HepG2 (cell line): Measurements from ENCODE around the gene P3H2. TPM values are rescaled to one million over a fixed set of nuclear protein-coding genes. Genes with fewer than 3 reads are reported as not detected.

Experiments
- ATAC-seq: fragments of 200-7000 bp; cut with Tn5 transposase; 3 replicates; pipeline ENCODE4 v1.9.1; 2020; ENCODE audit warnings: mild to moderate bottlenecking, moderate library complexity
- BruUV-seq: library from RNA; stranded (reverse); fragments of 400-500 nt; replicated peaks from 2 replicates; lab custom pipeline; 2021; lab: Mats Ljungman, UMichigan
- CTCF ChIA-PET: fragments of 300-600 bp; formaldehyde crosslinking; extraction: SDS; loops from one replicate; lab custom pipeline; 2021; ENCODE audit warnings: low total read pairs, inconsistent platforms, low intra/inter-chr PET ratio; lab: Yijun Ruan, JAX
- POLR2A ChIA-PET: fragments of 350-600 bp; sonication (Branson Sonifier 250); formaldehyde crosslinking; loops from one replicate; lab custom pipeline; 2020; ENCODE audit warnings: antibody characterized with exemption, inconsistent platforms; lab: Yijun Ruan, JAX
- DNase-seq: peaks from one replicate; pipeline ENCODE4 v3.0.0-alpha.2; 2015; ENCODE audit warnings: low spot score
- FAIRE-seq: peaks from 3 replicates; lab custom pipeline; 2011; peaks lifted over from hg19 to GRCh38; lab: Jason Lieb, UNC
- H2AFZ ChIP-seq: one replicate; pipeline ENCODE4 v1.6.1; 2011; ENCODE audit warnings: low read length, inconsistent platforms
- H3K27ac ChIP-seq: fragments of 300-600 bp; 3 replicates; pipeline ENCODE4 v1.8.0; 2011; ENCODE audit warnings: mixed run types, mild to moderate bottlenecking, mixed read lengths, low read length, inconsistent platforms; ENCODE audit not compliant: insufficient read depth; ENCODE audit errors: extremely low read length
- H3K27me3 ChIP-seq, 2 experiments: fragments of 200-600 bp in 1 of 2; 2 replicates in 1 of 2; 3 replicates in 1 of 2; pipeline versions ENCODE4 v1.6.0 to v1.8.0; 2011; ENCODE audit warnings: low read length in 2 of 2, mild to moderate bottlenecking in 2 of 2, moderate library complexity in 2 of 2, inconsistent platforms in 1 of 2; ENCODE audit not compliant: insufficient read depth in 2 of 2, control insufficient read depth in 1 of 2
- H3K36me3 ChIP-seq, 2 experiments: fragments of 200-600 bp in 1 of 2; replicated peaks in 1 of 2; 2 replicates in 1 of 2; 3 replicates in 1 of 2; pipeline versions ENCODE4 v1.5.1 to v1.8.0; 2011; ENCODE audit warnings: low read length in 2 of 2, inconsistent platforms in 1 of 2; ENCODE audit not compliant: insufficient read depth in 2 of 2, control insufficient read depth in 1 of 2
- H3K4me1 ChIP-seq: 2 replicates; pipeline ENCODE4 v1.5.1; 2012; ENCODE audit warnings: low read length, inconsistent platforms; ENCODE audit not compliant: insufficient read depth
- H3K4me2 ChIP-seq: 2 replicates; pipeline ENCODE4 v1.6.0; 2011; ENCODE audit warnings: low read depth, low read length, inconsistent platforms
- H3K4me3 ChIP-seq, 3 experiments: fragments of 200-600 bp in 1 of 3; sonication (generic), shearing (Covaris generic) in 1 of 3; replicated peaks in 1 of 3; 2 replicates each; pipeline ENCODE4 v1.5.1; 2011 to 2016; ENCODE audit warnings: low read length in 3 of 3, inconsistent platforms in 2 of 3, low read depth in 2 of 3, mild to moderate bottlenecking in 2 of 3, control low read depth in 1 of 3, mixed read lengths in 1 of 3; ENCODE audit not compliant: insufficient read depth in 1 of 3
- H3K79me2 ChIP-seq: one replicate; pipeline ENCODE4 v1.6.1; 2011; ENCODE audit warnings: low read length, inconsistent platforms; ENCODE audit not compliant: insufficient read depth
- H3K9ac ChIP-seq: 2 replicates; pipeline ENCODE4 v1.6.0; 2011; ENCODE audit warnings: mild to moderate bottlenecking, low read depth, low read length, inconsistent platforms; ENCODE audit not compliant: insufficient read depth
- H3K9me3 ChIP-seq: 2 replicates; pipeline ENCODE4 v1.5.1; 2012; ENCODE audit warnings: mild to moderate bottlenecking, low read length
- H4K20me1 ChIP-seq: 2 replicates; pipeline ENCODE4 v1.6.0; 2011; ENCODE audit warnings: inconsistent platforms, mild to moderate bottlenecking, low read length, moderate library complexity; ENCODE audit not compliant: insufficient read depth
- ATF4 ChIP-seq, 2 experiments: fragments of 450-650 bp in 1 of 2; sonication (generic) in 1 of 2; formaldehyde crosslinking; IDR thresholded peaks; 2 replicates each; pipeline versions ENCODE4 v1.5.0 to v1.8.0; 2020 to 2022; ENCODE audit warnings: mild to moderate bottlenecking in 1 of 2, missing genetic modification reagents in 1 of 2
- CREM ChIP-seq, 2 experiments: sonication (generic) in 1 of 2; formaldehyde crosslinking in 1 of 2; IDR thresholded peaks; 2 replicates each; pipeline versions ENCODE4 v1.4.0 to v1.6.1; 2016 to 2020; ENCODE audit warnings: antibody characterized with exemption in 1 of 2, mild to moderate bottlenecking in 1 of 2, missing genetic modification reagents in 1 of 2
- E2F2 ChIP-seq: sonication (generic); formaldehyde crosslinking; IDR thresholded peaks from 2 replicates; pipeline ENCODE4 v1.4.0; 2020; ENCODE audit warnings: missing genetic modification reagents, borderline replicate concordance
- PCBP2 ChIP-seq: fragments of 200-400 bp; formaldehyde crosslinking; optimal IDR thresholded peaks from 2 replicates; pipeline ENCODE3; 2018; ENCODE audit warnings: low read length, low read depth; ENCODE audit not compliant: poor library complexity, severe bottlenecking
- POGK ChIP-seq: sonication (generic); formaldehyde crosslinking; conservative IDR thresholded peaks from 2 replicates; pipeline ENCODE4 v1.8.0; 2022; ENCODE audit warnings: mild to moderate bottlenecking, moderate library complexity, missing genetic modification reagents
- TCF7 ChIP-seq: sonication (generic); IDR thresholded peaks from 2 replicates; pipeline ENCODE4 v1.6.1; 2016; ENCODE audit warnings: antibody characterized with exemption, low read depth
- TCF7L2 ChIP-seq: IDR thresholded peaks from 2 replicates; pipeline ENCODE4 v1.6.1; 2011; ENCODE audit warnings: mild to moderate bottlenecking, low read depth, low read length, moderate library complexity
- ZNF138 ChIP-seq: sonication (generic); formaldehyde crosslinking; IDR thresholded peaks from 2 replicates; pipeline ENCODE4 v1.5.0; 2020; ENCODE audit warnings: mild to moderate bottlenecking, low read depth, missing genetic modification reagents
- ZNF451 ChIP-seq: sonication (generic); formaldehyde crosslinking; IDR thresholded peaks from 2 replicates; pipeline ENCODE4 v1.5.0; 2020; ENCODE audit warnings: mild to moderate bottlenecking, missing genetic modification reagents
- ZXDC ChIP-seq: sonication (generic); formaldehyde crosslinking; IDR thresholded peaks from 2 replicates; pipeline ENCODE4 v1.5.0; 2020; ENCODE audit warnings: mild to moderate bottlenecking, missing genetic modification reagents
- WGBS: methylation state at CpG from one replicate; pipeline ENCODE4 v1.1.6; 2017; ENCODE audit warnings: low lambda C conversion rate; 5-methylcytosine and 5-hydroxymethylcytosine counted together
- in situ Hi-C: cut with HindIII; loops from 2 replicates; pipeline ENCODE4 v1.10.0; 2017; ENCODE audit warnings: low pct_unique_long_range_greater_than_20kb; ENCODE audit not compliant: extremely low pct_ligation_motif_present
- intact Hi-C: fragments of 100-400 bp; cut with micrococcal nuclease; formaldehyde crosslinking; loops from one replicate; pipeline ENCODE4 v1.10.0; 2022; ENCODE audit not compliant: unreplicated experiment
- polyA plus RNA-seq, 8 experiments: library from polyadenylated mRNA; depleted of rRNA in 3 of 8; stranded (reverse) in 7 of 8; unstranded in 1 of 8; fragments of >200 nt; fragmentation: Illumina TruSeq in 4 of 8; extraction: Trizol in 4 of 8; gene quantifications; 2 replicates each; pipeline versions ENCODE4 v1.2.1 to v1.2.3, GENCODE V29; 2011 to 2016; ENCODE audit warnings: low read depth in 4 of 8, missing spikeins in 1 of 8, mixed read lengths in 1 of 8; ENCODE audit not compliant: insufficient read depth in 1 of 8
- total RNA-seq, 5 experiments: library from RNA; depleted of rRNA; stranded (reverse); fragments of >200 nt; fragmentation: Illumina TruSeq; extraction: Trizol; gene quantifications; 2 replicates each; pipeline ENCODE4 v1.2.3, GENCODE V29; 2016; ENCODE audit warnings: low read depth in 1 of 5

The P3H2 gene
- total and polyA plus RNA-seq, 2 of the 13 experiments (the other 11 are each of a cell fraction or from before 2014, with no cell fraction given) = not detected

GRCh38 chr3:189927975-189928895, 192.5 kb downstream of the P3H2 start:
- BruUV-seq = no TSS peak
- Histone ChIP-seq H3K9ac (no peak overlapping the region), H3K27ac (no peak overlapping the region), H3K27me3 (no peaks in the 10 kb centered on the region), H3K9me3 (no peaks in the 10 kb centered on the region), H3K79me2 (no peaks in the 10 kb centered on the region), H3K4me2 (no peak overlapping the region), H2AFZ (no peak overlapping the region), H4K20me1 (no peaks in the 10 kb centered on the region), H3K4me1 (no peaks in the 10 kb centered on the region), H3K36me3 (no peaks in the 10 kb centered on the region), H3K4me3 (no peak overlapping the region)
- intact Hi-C loops (no loop called here), in situ Hi-C loops (no loop called here)
- WGBS = 12% methylated on average over 6 of the region's 6 CpGs
- ChIA-PET CTCF (no interaction called here), POLR2A (no interaction called here)
- no peak for TF ChIP-seq CREM (IDR thresholded peaks at IDR 0.05)
- TF ChIP-seq CREM (CRISPR knock-in tag; IDR thresholded peaks at IDR 0.05) = no peak
- no peak for TF ChIP-seq POGK (CRISPR knock-in tag)
- TF ChIP-seq E2F2 = no peak
- no peak for TF ChIP-seq ZNF451
- TF ChIP-seq PCBP2 = no peak
- TF ChIP-seq ZXDC (CRISPR knock-in tag) = no peak
- no peak for TF ChIP-seq TCF7L2
- TF ChIP-seq ZNF138 (CRISPR knock-in tag) = no peak
- no peak for TF ChIP-seq TCF7
- TF ChIP-seq ATF4 (CRISPR knock-in tag; IDR thresholded peaks at IDR 0.05) = no peak
- ATAC-seq (no peak), DNase-seq (no peak), FAIRE-seq (no peak)
